Measurements from ENCODE around the gene TSPAN18. TPM values are rescaled to one million over a fixed set of nuclear protein-coding genes. Genes with fewer than 3 reads are reported as not detected.
A peak's percentile ranks its signal among the peaks of the same experiment; 100 is the strongest.

Gene TSPAN18
- total RNA-seq, 1 donor = 5.8 TPM

DNA sequence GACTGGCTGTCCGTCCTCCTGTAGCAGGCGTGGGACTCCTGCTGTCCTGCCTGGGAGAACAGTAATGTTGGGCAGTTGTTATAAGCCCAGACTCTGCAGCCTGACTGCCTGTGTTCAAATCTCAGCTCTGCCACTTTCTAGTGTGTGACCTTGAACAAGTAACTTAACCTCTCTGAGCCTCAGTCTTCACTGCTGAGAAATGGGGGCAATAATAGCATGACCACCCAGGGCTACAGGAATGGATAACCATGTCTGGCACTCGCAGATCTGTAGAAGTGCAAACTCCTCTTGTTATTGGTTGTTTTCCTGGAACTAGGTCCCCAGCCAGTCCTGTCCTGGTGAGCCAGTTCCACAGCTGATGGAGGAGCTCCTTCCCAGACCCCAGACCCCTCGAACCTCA lies 154.2 kb downstream of the TSPAN18 start:
- peak; percentile 73 for DNase-seq (ENCODE audit: insufficient read length, low spot score, missing footprints)
- TF ChIP-seq, protein P1, sequence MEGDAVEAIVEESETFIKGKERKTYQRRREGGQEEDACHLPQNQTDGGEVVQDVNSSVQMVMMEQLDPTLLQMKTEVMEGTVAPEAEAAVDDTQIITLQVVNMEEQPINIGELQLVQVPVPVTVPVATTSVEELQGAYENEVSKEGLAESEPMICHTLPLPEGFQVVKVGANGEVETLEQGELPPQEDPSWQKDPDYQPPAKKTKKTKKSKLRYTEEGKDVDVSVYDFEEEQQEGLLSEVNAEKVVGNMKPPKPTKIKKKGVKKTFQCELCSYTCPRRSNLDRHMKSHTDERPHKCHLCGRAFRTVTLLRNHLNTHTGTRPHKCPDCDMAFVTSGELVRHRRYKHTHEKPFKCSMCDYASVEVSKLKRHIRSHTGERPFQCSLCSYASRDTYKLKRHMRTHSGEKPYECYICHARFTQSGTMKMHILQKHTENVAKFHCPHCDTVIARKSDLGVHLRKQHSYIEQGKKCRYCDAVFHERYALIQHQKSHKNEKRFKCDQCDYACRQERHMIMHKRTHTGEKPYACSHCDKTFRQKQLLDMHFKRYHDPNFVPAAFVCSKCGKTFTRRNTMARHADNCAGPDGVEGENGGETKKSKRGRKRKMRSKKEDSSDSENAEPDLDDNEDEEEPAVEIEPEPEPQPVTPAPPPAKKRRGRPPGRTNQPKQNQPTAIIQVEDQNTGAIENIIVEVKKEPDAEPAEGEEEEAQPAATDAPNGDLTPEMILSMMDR (IDR thresholded peaks at IDR 0.05; ENCODE audit: extremely low read depth, low read depth, low read length) = no peak
- H4K20me1 ChIP-seq (ENCODE audit: insufficient read depth, low read length) = no peaks in the 10 kb centered on the region
- no peak overlapping the region for H3K4me2 ChIP-seq (ENCODE audit: insufficient read depth, low read length)
- H3K79me2 ChIP-seq (ENCODE audit: insufficient read depth, low read length) = no peaks in the 10 kb centered on the region
- no peak overlapping the region for H3K4me3 ChIP-seq (ENCODE audit: insufficient read depth, low read length)
- H3K9me3 ChIP-seq (ENCODE audit: low read depth, low read length) = no peaks in the 10 kb centered on the region
- no peaks in the 10 kb centered on the region for H3K36me3 ChIP-seq (ENCODE audit: insufficient read depth, low read length)
- H3K27ac ChIP-seq (ENCODE audit: low read depth, low read length) = no peak overlapping the region
- no peak overlapping the region for H2AFZ ChIP-seq (ENCODE audit: low read length)
- peaks cover 17% of the 10 kb centered on the region for H3K27me3 ChIP-seq (ENCODE audit: insufficient read depth, low read length)
- H3K4me1 ChIP-seq (ENCODE audit: insufficient read depth, low read length) = no peaks in the 10 kb centered on the region

DNA sequence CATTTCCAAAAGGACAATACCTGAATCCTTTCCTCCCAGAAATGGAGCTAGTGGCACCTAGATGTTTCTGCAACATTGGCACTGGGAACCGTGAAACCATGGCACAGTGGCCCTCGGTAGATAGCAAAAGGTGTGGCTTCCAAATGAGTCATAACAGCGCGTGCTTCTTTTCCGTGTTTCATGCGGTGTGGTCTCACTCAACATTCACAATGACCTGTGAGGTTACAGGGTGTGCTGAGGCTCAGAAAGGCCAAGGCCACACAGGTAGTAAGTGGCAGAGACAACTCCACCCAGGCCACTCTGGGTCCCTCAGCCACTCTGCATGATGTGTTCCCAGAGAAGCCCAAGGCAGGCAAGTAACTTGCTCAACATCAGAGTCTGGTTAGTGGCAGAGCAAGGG lies 156.5 kb downstream of the TSPAN18 start:
- Histone ChIP-seq H2AFZ (ENCODE audit: low read length) (no peak overlapping the region), H3K4me3 (ENCODE audit: insufficient read depth, low read length) (no peak overlapping the region), H3K27me3 (ENCODE audit: insufficient read depth, low read length) (peaks cover 12% of the 10 kb centered on the region), H3K79me2 (ENCODE audit: insufficient read depth, low read length) (no peaks in the 10 kb centered on the region), H3K27ac (ENCODE audit: low read depth, low read length) (no peak overlapping the region), H3K9me3 (ENCODE audit: low read depth, low read length) (no peaks in the 10 kb centered on the region), H3K4me2 (ENCODE audit: insufficient read depth, low read length) (no peak overlapping the region), H4K20me1 (ENCODE audit: insufficient read depth, low read length) (no peaks in the 10 kb centered on the region), H3K4me1 (ENCODE audit: insufficient read depth, low read length) (peaks cover 12% of the 10 kb centered on the region), H3K36me3 (ENCODE audit: insufficient read depth, low read length) (no peaks in the 10 kb centered on the region)
- no peak for DNase-seq (ENCODE audit: insufficient read length, low spot score, missing footprints)
- TF ChIP-seq, protein P1 (IDR thresholded peaks at IDR 0.05; ENCODE audit: extremely low read depth, low read depth, low read length) = no peak

DNA sequence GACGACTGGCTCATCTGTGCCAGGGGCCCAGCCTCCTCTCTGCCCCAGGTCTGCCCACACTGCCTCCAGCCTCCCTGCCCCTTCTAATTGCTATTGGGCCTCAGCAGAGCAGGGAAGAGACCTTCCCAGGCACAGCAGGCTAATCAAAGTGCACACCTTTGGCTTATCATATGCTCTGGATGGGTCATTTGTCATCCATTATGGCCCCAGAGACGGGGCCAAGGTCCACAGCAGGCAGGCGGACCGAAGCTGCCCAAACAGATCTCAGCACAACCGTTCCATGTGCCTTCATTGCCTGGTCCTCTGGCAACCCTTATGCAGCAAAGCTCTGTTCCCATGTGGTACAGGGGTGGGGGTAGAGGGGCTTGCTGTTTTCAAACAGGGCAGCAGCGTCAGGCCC lies 157.3 kb downstream of the TSPAN18 start:
- TF ChIP-seq, protein P1 (IDR thresholded peaks at IDR 0.05; ENCODE audit: extremely low read depth, low read depth, low read length) = no peak
- Histone ChIP-seq H3K4me1 (ENCODE audit: insufficient read depth, low read length) (peaks cover 12% of the 10 kb centered on the region), H3K9me3 (ENCODE audit: low read depth, low read length) (no peaks in the 10 kb centered on the region), H3K4me2 (ENCODE audit: insufficient read depth, low read length) (no peak overlapping the region), H3K36me3 (ENCODE audit: insufficient read depth, low read length) (no peaks in the 10 kb centered on the region), H2AFZ (ENCODE audit: low read length) (no peak overlapping the region), H4K20me1 (ENCODE audit: insufficient read depth, low read length) (no peaks in the 10 kb centered on the region), H3K4me3 (ENCODE audit: insufficient read depth, low read length) (no peak overlapping the region), H3K79me2 (ENCODE audit: insufficient read depth, low read length) (no peaks in the 10 kb centered on the region), H3K27ac (ENCODE audit: low read depth, low read length) (no peak overlapping the region), H3K27me3 (ENCODE audit: insufficient read depth, low read length) (peaks cover 10% of the 10 kb centered on the region)
- DNase-seq (ENCODE audit: insufficient read length, low spot score, missing footprints) = peak; percentile 54

DNA sequence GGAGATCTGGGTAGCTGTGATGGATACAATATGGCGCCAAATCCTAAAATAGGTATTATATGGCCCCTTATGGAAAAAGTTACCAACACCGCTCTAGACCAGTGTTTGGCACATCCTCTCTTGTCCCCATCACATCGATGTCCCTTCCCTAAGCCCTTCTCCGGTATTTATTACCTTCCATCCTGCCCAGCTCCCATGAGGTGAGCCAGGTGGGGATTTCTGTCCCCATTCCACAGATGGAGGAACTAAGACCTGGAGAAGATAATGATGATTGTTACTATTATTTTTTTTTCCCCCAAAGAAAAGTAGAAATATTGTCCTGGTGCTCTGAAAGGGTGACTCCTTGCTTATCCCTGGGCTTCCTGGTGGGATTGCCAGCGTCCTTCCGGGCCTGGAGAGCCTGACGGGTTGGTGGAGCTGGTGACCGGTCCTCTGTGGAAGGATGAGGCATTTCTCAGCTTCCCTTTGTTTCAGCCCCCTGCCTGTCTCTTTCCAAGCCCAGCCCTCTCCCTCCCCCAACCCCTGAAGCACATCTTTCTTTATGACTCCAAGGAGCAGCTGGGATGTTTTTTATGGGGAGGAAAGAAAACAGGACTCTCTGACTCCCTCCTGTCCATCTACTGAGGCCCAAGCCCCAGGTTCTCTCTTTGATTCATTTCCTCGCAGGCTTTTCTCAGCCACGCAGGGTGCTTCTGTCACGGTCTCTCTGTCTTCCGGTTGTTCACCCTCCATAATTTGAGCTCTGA lies 158.5 kb downstream of the TSPAN18 start:
- no peak overlapping the region for H3K4me3 ChIP-seq (ENCODE audit: insufficient read depth, low read length)
- TF ChIP-seq, protein P1 (IDR thresholded peaks at IDR 0.05; ENCODE audit: extremely low read depth, low read depth, low read length) = no peak
- DNase-seq (ENCODE audit: insufficient read length, low spot score, missing footprints) = peak; percentile 70
- H3K9me3 ChIP-seq (ENCODE audit: low read depth, low read length) = no peaks in the 10 kb centered on the region
- no peaks in the 10 kb centered on the region for H3K79me2 ChIP-seq (ENCODE audit: insufficient read depth, low read length)
- H2AFZ ChIP-seq (ENCODE audit: low read length) = no peak overlapping the region
- no peak overlapping the region for H3K27ac ChIP-seq (ENCODE audit: low read depth, low read length)
- H3K4me1 ChIP-seq (ENCODE audit: insufficient read depth, low read length) = peaks cover 12% of the 10 kb centered on the region
- peaks cover 10% of the 10 kb centered on the region for H3K27me3 ChIP-seq (ENCODE audit: insufficient read depth, low read length)
- no peaks in the 10 kb centered on the region for H3K36me3 ChIP-seq (ENCODE audit: insufficient read depth, low read length)
- no peaks in the 10 kb centered on the region for H4K20me1 ChIP-seq (ENCODE audit: insufficient read depth, low read length)
- H3K4me2 ChIP-seq (ENCODE audit: insufficient read depth, low read length) = no peak overlapping the region
